Endothelial cell of umbilical vein (primary cell): ENCODE data around the gene ARHGAP45. TPM values are rescaled to one million over a fixed set of nuclear protein-coding genes. Genes with fewer than 3 reads are reported as not detected.

Experiments used
- BruUV-seq: library from RNA; stranded (reverse); fragments of 400-500 nt; replicated peaks from 2 replicates; lab custom pipeline; 2021; lab: Mats Ljungman, UMichigan
- CTCF ChIA-PET: fragments of 300-600, 350-600 bp; sonication (Branson Sonifier 250); formaldehyde crosslinking; loops from one replicate; lab custom pipeline; 2021; ENCODE audit warnings: antibody characterized with exemption, inconsistent platforms; lab: Charles Lee
- POLR2A ChIA-PET: fragments of 300-600, 350-600 bp; sonication (Branson Sonifier 250); formaldehyde crosslinking; loops from one replicate; lab custom pipeline; 2021; ENCODE audit warnings: antibody characterized with exemption, inconsistent platforms; lab: Charles Lee
- DNase-seq: peaks from one replicate; pipeline ENCODE4 v3.0.0-alpha.2; 2011; ENCODE audit warnings: low read depth, low spot score
- FAIRE-seq: peaks from 2 replicates; lab custom pipeline; 2011; peaks lifted over from hg19 to GRCh38; lab: Jason Lieb, UNC
- H2AFZ ChIP-seq: 2 replicates; pipeline ENCODE4 v1.6.0; 2012; ENCODE audit warnings: low read depth, low read length, control low read depth, inconsistent platforms
- H3K27ac ChIP-seq: 2 replicates; pipeline ENCODE4 v1.5.1; 2011; ENCODE audit warnings: low read depth, mild to moderate bottlenecking, control low read depth, low read length, moderate library complexity; ENCODE audit not compliant: insufficient read depth
- H3K27me3 ChIP-seq, 2 experiments: 2 replicates each; pipeline versions ENCODE4 v1.6.0 to v1.6.1; 2011; ENCODE audit warnings: low read length in 2 of 2, mixed read lengths in 1 of 2; ENCODE audit not compliant: control insufficient read depth in 2 of 2, insufficient read depth in 2 of 2
- H3K36me3 ChIP-seq, 2 experiments: 2 replicates in 1 of 2; 3 replicates in 1 of 2; pipeline ENCODE4 v1.5.1; 2011; ENCODE audit warnings: low read length in 2 of 2, mild to moderate bottlenecking in 1 of 2, moderate library complexity in 1 of 2; ENCODE audit not compliant: control insufficient read depth in 2 of 2, insufficient read depth in 2 of 2; ENCODE audit errors: extremely low read depth in 1 of 2
- H3K4me1 ChIP-seq: 3 replicates; pipeline ENCODE4 v1.5.1; 2011; ENCODE audit warnings: mild to moderate bottlenecking, low read length; ENCODE audit not compliant: control insufficient read depth, insufficient read depth; ENCODE audit errors: extremely low read depth
- H3K4me2 ChIP-seq: 2 replicates; pipeline ENCODE4 v1.6.1; 2011; ENCODE audit warnings: low read length, control low read depth, mixed read lengths; ENCODE audit not compliant: insufficient read depth
- H3K4me3 ChIP-seq, 3 experiments: fragments of 200-600 bp in 1 of 3; sonication (generic), shearing (Covaris generic) in 1 of 3; replicated peaks in 1 of 3; 2 replicates each; pipeline ENCODE4 v1.5.1; 2011 to 2016; ENCODE audit warnings: control low read depth in 3 of 3, low read length in 3 of 3, mild to moderate bottlenecking in 2 of 3, inconsistent platforms in 1 of 3, low read depth in 1 of 3, moderate library complexity in 1 of 3; ENCODE audit not compliant: insufficient read depth in 1 of 3
- H3K79me2 ChIP-seq: 2 replicates; pipeline ENCODE4 v1.6.0; 2012; ENCODE audit warnings: low read length, inconsistent platforms; ENCODE audit not compliant: control insufficient read depth, insufficient read depth
- H3K9ac ChIP-seq: replicated peaks from 2 replicates; pipeline ENCODE3; 2011; ENCODE audit warnings: low read length, control low read depth; ENCODE audit not compliant: insufficient read depth; ENCODE audit errors: extremely low read depth
- H3K9me1 ChIP-seq: replicated peaks from 3 replicates; pipeline ENCODE4 v1.6.0; 2011; ENCODE audit warnings: mild to moderate bottlenecking, low read length; ENCODE audit not compliant: control insufficient read depth, insufficient read depth; ENCODE audit errors: extremely low read depth
- H3K9me3 ChIP-seq: replicated peaks from 2 replicates; pipeline ENCODE4 v1.5.1; 2012; ENCODE audit warnings: low read length, inconsistent platforms; ENCODE audit not compliant: control insufficient read depth, insufficient read depth
- H4K20me1 ChIP-seq: replicated peaks from 2 replicates; pipeline ENCODE3; 2011; ENCODE audit warnings: mild to moderate bottlenecking, low read length; ENCODE audit not compliant: control insufficient read depth, insufficient read depth; ENCODE audit errors: extremely low read depth
- GATA2 ChIP-seq: IDR thresholded peaks from 2 replicates; pipeline ENCODE4 v1.7.0; 2011; ENCODE audit warnings: low read depth, mild to moderate bottlenecking, moderate library complexity, mixed read lengths, low read length; ENCODE audit not compliant: insufficient read length, insufficient read depth
- POLR2AphosphoS5 ChIP-seq: IDR thresholded peaks from 2 replicates; pipeline ENCODE4 v1.6.1; 2012; ENCODE audit warnings: low read depth, mild to moderate bottlenecking, control low read depth, low read length, moderate library complexity; ENCODE audit not compliant: insufficient read depth
- dilution Hi-C: fragments of 300-500 bp; cut with MboI; formaldehyde crosslinking; loops from one replicate; pipeline ENCODE4 v1.15.0; 2019; ENCODE audit warnings: low sequenced_read_pairs; ENCODE audit not compliant: extremely low pct_ligation_motif_present
- intact Hi-C: fragments of 100-400 bp; cut with micrococcal nuclease; formaldehyde crosslinking; loops from one replicate; pipeline ENCODE4 v1.10.0; 2022
- polyA plus RNA-seq, 4 experiments: library from polyadenylated mRNA; depleted of rRNA in 3 of 4; stranded (reverse) in 3 of 4; unstranded in 1 of 4; fragments of >200 nt; gene quantifications; 2 replicates each; pipeline versions ENCODE4 v1.2.1 to v1.2.3, GENCODE V29; 2011 to 2012; ENCODE audit warnings: missing spikeins in 1 of 4
- total RNA-seq: library from RNA; stranded (reverse); gene quantifications from 2 replicates; pipeline ENCODE4 v1.2.3, GENCODE V29; 2021
- TF ChIP-seq, protein P1 (sequence below), 2 donors: IDR thresholded peaks; 1 replicate in 1 of 2; 2 replicates in 1 of 2; pipeline ENCODE4 v1.5.1; 2011; ENCODE audit warnings: low read length in 2 of 2, mild to moderate bottlenecking in 2 of 2, moderate library complexity in 2 of 2, control low read depth in 1 of 2, inconsistent platforms in 1 of 2, low read depth in 1 of 2; ENCODE audit not compliant: insufficient read depth in 1 of 2; ENCODE audit errors: extremely low read depth in 1 of 2

ARHGAP45 gene
- total and polyA plus RNA-seq, 2 donors (not counting 3 experiments of a cell fraction or from before 2014, with no cell fraction given): 7.5 to 10.4 TPM

DNA sequence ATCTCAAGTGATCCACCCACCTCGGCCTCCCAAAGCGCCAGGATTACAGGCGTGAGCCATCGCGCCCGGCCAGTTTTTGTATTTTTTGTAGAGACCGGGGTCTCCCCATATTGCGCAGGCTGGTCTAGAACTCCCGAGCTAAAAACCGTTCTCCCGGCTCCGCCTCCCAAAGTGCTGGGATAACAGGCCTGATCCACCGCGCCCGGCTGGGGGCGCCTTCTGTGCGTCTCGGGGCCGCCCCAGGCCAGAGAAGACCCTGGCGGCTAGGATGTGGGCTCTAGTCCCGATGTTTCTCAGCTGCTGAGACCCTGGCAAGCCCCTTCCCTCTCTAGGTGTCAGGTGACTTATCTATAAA is 3.6 kb downstream of the ARHGAP45 start:
- no peak overlapping the region for H3K9ac ChIP-seq
- intact Hi-C loops: no loop called here
- no peaks in the 10 kb centered on the region for H3K36me3 ChIP-seq
- dilution Hi-C loops: no loop called here
- FAIRE-seq (peak; percentile 24), DNase-seq (no peak)
- H2AFZ ChIP-seq: peak overlapping the region; percentile 62
- H3K27ac ChIP-seq: no peak overlapping the region
- no TSS peak for BruUV-seq
- H3K9me1 ChIP-seq: no peaks in the 10 kb centered on the region
- H4K20me1 ChIP-seq: no peaks in the 10 kb centered on the region
- TF ChIP-seq, protein P1, sequence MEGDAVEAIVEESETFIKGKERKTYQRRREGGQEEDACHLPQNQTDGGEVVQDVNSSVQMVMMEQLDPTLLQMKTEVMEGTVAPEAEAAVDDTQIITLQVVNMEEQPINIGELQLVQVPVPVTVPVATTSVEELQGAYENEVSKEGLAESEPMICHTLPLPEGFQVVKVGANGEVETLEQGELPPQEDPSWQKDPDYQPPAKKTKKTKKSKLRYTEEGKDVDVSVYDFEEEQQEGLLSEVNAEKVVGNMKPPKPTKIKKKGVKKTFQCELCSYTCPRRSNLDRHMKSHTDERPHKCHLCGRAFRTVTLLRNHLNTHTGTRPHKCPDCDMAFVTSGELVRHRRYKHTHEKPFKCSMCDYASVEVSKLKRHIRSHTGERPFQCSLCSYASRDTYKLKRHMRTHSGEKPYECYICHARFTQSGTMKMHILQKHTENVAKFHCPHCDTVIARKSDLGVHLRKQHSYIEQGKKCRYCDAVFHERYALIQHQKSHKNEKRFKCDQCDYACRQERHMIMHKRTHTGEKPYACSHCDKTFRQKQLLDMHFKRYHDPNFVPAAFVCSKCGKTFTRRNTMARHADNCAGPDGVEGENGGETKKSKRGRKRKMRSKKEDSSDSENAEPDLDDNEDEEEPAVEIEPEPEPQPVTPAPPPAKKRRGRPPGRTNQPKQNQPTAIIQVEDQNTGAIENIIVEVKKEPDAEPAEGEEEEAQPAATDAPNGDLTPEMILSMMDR (IDR thresholded peaks at IDR 0.05; ENCODE audit: extremely low read depth in 1 of 2, insufficient read depth in 1 of 2, low read depth in 1 of 2, low read length in 2 of 2): peak in 1 of 2 donors; percentile 46
- TF ChIP-seq GATA2 (no peak), POLR2AphosphoS5 (no peak)
- no peaks in the 10 kb centered on the region for H3K9me3 ChIP-seq
- H3K79me2 ChIP-seq: no peaks in the 10 kb centered on the region
- no peak overlapping the region for H3K4me3 ChIP-seq
- peak overlapping the region; percentile 32 for H3K4me2 ChIP-seq
- peaks cover 29% of the 10 kb centered on the region for H3K4me1 ChIP-seq
- ChIA-PET CTCF (interaction anchor here (0.6 to 2.0 kb wide), 9 partner anchors 11 to 174 kb away, joined by 3 to 14 read pairs (median 3); partner anchors contain the start of genes ATP5F1D and GPX4), POLR2A (no interaction called here)
- H3K27me3 ChIP-seq: no peaks in the 10 kb centered on the region
